HG03521 (cell line): ENCODE measurements around the gene TIMM50.
"Not testable (repeated sequence)": the region's sequence is repeated elsewhere in the genome, so short reads cannot be mapped to it uniquely, and the experiment has no call there.

Source experiments
- ATAC-seq: cut with Tn5 transposase; IDR thresholded peaks from one replicate; pipeline ENCODE4 v1.9.1; 2021; ENCODE audit warnings: mild to moderate bottlenecking, moderate library complexity; ENCODE audit not compliant: unreplicated experiment

Gene TIMM50

GRCh38 chr19:39480337-39481228 is at the start of gene TIMM50:
Gene TIMM50 (plus strand): TSS chr19:39480838. CDS start chr19:39480854, 16 bp downstream.
- peak; percentile 91 for ATAC-seq

- ATAC-seq: no peak
These were observed 48.0 kb upstream of the TIMM50 start for GRCh38 chr19:39432677-39433025.

GRCh38 chr19:39433480-39434079 is 47.1 kb upstream of the TIMM50 start:
- ATAC-seq: no peak

GRCh38 chr19:39434123-39435076 is 46.2 kb upstream of the TIMM50 start:
- ATAC-seq: no peak

GRCh38 chr19:39435499-39436349 is 44.9 kb upstream of the TIMM50 start, which contains the start of gene RPS16:
Gene RPS16 (minus strand): TSS chr19:39435949. CDS start chr19:39435895, 54 bp downstream.
- ATAC-seq: peak; percentile 76

GRCh38 chr19:39436350-39436716 is 44.3 kb upstream of the TIMM50 start:
- no peak for ATAC-seq

GRCh38 chr19:39438270-39438934 is 42.2 kb upstream of the TIMM50 start:
- ATAC-seq: no peak

GRCh38 chr19:39444598-39445195 is 35.9 kb upstream of the TIMM50 start:
- no peak for ATAC-seq

- peak; percentile 79 for ATAC-seq
These were observed 35.2 kb upstream of the TIMM50 start, which contains the start of gene SUPT5H for GRCh38 chr19:39445196-39446111. Gene SUPT5H (plus strand): TSS chr19:39445582. CDS start chr19:39445891, 309 bp downstream.

- no peak for ATAC-seq
These were observed 34.1 kb upstream of the TIMM50 start for GRCh38 chr19:39446365-39447084.

- ATAC-seq: no peak
These were observed 32.4 kb upstream of the TIMM50 start for GRCh38 chr19:39448271-39448670.

GRCh38 chr19:39449116-39449797 is 31.4 kb upstream of the TIMM50 start:
- no peak for ATAC-seq

- ATAC-seq: not testable (repeated sequence)
These were observed 29.4 kb upstream of the TIMM50 start for GRCh38 chr19:39451257-39451656.

- ATAC-seq: no peak
These were observed 17.2 kb upstream of the TIMM50 start for GRCh38 chr19:39463403-39463802.

GRCh38 chr19:39465956-39466747 is 14.5 kb upstream of the TIMM50 start:
- no peak for ATAC-seq

- ATAC-seq: no peak
These were observed 12.7 kb upstream of the TIMM50 start for GRCh38 chr19:39467941-39468340.
